Adrenal gland (tissue), 5 donors: ENCODE results near the gene COX11.

Experiments used
- CTCF ChIP-seq, 6 experiments: fragments of 450-650 bp in 4 of 6; fragments of 200-600 bp in 2 of 6; sonication (generic) in 1 of 6; IDR thresholded peaks; 1 replicate in 5 of 6; 2 replicates in 1 of 6; pipeline versions ENCODE4 v1.5.1 to v1.8.0; 2016 to 2021; ENCODE audit warnings: antibody characterized with exemption in 6 of 6, mild to moderate bottlenecking in 2 of 6, moderate library complexity in 1 of 6
- POLR2A ChIP-seq, 2 donors: fragments of 450-650 bp; IDR thresholded peaks; one replicate each; pipeline ENCODE4 v1.6.1; 2017; ENCODE audit warnings: antibody characterized with exemption in 2 of 2, mild to moderate bottlenecking in 2 of 2, moderate library complexity in 1 of 2
- donor health status: DM: no; HTN: no; CAD: no.

DNA sequence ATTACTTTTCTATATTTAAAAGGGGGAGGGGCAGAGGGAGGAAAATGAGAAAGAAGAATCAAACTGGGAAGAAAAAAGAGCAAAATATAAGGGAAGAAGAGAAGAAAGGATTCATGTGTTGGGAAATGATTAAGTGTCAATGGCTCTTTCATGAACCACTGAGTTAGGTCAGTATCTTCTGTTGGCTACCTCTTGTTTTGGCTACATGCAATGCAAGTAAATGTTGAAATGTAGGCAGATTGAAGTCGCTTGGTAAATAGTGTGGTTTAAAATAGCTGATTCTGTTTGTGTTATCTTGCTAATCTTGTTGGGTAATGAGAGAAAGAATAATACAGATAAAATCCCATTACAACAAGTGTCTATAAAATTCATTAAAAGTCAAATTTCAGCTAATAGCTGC, 27.2 kb downstream of the COX11 start:
- TF ChIP-seq CTCF (IDR thresholded peaks at IDR 0.05) (no peak), POLR2A (IDR thresholded peaks at IDR 0.05) (no peak)
